Tibial nerve (tissue), 4 donors: ENCODE data around the gene FRMPD1.

Experiments used
- CTCF ChIP-seq, 5 experiments: fragments of 200-600 bp in 3 of 5; fragments of 450-650 bp in 2 of 5; sonication (generic) in 3 of 5; IDR thresholded peaks; one replicate each; pipeline ENCODE4 v1.5.1; 2016 to 2019; ENCODE audit warnings: antibody characterized with exemption in 5 of 5, mild to moderate bottlenecking in 3 of 5, moderate library complexity in 2 of 5
- EP300 ChIP-seq, 2 donors: sonication (generic); formaldehyde crosslinking; IDR thresholded peaks; one replicate each; pipeline ENCODE4 v1.6.1; 2017; ENCODE audit warnings: antibody characterized with exemption in 2 of 2, mild to moderate bottlenecking in 1 of 2

GRCh38 chr9:37621273-37622121, 29.3 kb upstream of the FRMPD1 start:
- TF ChIP-seq EP300 (IDR thresholded peaks at IDR 0.05) (no peak), CTCF (IDR thresholded peaks at IDR 0.05) (no peak)
